Measurements from ENCODE around the gene DRC7.
"Not testable (repeated sequence)": the region's sequence is repeated elsewhere in the genome, so short reads cannot be mapped to it uniquely, and the experiment has no call there.

Gene DRC7

GRCh38 chr16:57711993-57712392, 17.4 kb downstream of the DRC7 start:
- DNase-seq (ENCODE audit: low spot score) = no peak

GRCh38 chr16:57712569-57712968, 18.0 kb downstream of the DRC7 start:
- not testable (repeated sequence) for DNase-seq (ENCODE audit: low spot score)

GRCh38 chr16:57713596-57713995, 19.0 kb downstream of the DRC7 start:
- no peak for DNase-seq (ENCODE audit: low spot score)

GRCh38 chr16:57714047-57714446, 19.4 kb downstream of the DRC7 start:
- DNase-seq (ENCODE audit: low spot score) = no peak

- peak; percentile 72 for DNase-seq (ENCODE audit: low spot score)
Measured at GRCh38 chr16:57720142-57720575, 25.6 kb downstream of the DRC7 start.

DNA sequence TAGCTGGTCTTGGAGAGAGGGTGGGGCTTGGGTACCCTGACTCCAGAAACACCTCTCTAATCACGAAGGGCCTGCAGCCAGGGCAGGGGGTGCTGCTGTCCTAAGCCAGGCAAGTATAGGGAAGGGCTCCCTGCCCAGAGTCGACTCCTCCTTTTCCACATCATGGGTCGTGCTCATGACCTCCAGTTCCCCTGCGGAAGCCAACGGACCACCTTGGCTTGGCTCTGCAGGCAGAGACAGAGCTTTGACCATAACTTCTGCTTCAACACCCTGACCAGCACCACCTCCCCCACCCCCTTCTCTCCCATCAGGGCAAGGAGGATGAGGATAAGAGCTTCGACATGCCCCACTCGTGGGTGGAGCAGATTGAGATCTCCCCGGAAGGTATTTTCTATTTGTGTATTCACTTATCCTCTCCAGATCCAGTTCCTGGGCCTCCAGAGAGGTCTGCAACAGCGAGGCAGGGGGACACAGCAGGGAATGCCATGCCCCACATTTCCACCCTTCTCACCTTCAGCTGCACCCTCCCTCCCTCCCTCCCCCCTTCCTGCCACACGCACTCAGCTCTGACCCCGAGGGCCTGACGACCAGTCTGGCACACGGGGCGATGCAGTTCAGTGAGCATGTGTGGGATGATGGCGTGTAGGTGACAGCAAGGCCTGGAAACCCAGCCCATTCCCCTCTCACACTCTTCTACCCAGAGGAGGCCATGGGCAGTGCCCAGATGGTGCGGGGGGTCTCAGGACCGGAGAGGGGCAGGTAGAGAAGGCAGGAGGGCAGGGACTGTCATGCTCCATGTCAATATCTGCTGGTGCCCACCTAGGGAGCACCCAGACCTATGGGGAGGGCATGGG, 27.0 kb downstream of the DRC7 start:
- DNase-seq (ENCODE audit: low spot score) = no peak

- DNase-seq (ENCODE audit: low spot score) = no peak
Measured at GRCh38 chr16:57722210-57722499, 27.5 kb downstream of the DRC7 start.

GRCh38 chr16:57722651-57723050, 28.0 kb downstream of the DRC7 start:
- DNase-seq (ENCODE audit: low spot score) = no peak

- no peak for DNase-seq (ENCODE audit: low spot score)
Measured at GRCh38 chr16:57723170-57723569, 28.6 kb downstream of the DRC7 start.

DNA sequence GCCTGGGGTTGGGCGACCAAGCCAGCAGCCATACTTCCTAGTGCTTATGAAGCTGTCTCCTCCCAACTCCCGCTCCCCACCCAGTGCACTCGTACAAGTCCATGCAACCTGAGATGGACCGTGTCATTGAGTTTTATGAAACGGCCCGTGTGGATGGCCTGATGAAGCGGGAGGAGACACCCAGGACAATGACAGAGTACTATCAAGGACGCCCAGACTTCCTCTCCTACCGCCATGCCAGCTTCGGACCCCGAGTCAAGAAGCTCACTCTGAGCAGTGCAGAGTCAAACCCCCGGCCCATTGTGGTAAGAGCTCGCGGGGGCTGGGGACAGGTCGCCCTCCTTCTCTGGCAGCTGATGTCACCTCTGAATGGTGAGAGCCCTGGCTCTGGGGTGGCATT, 29.9 kb downstream of the DRC7 start:
- DNase-seq (ENCODE audit: low spot score) = no peak

- peak; percentile 30 for DNase-seq (ENCODE audit: low spot score)
Measured at GRCh38 chr16:57725151-57725550, 30.5 kb downstream of the DRC7 start.

GRCh38 chr16:57725554-57725953, 30.9 kb downstream of the DRC7 start:
- no peak for DNase-seq (ENCODE audit: low spot score)

- DNase-seq (ENCODE audit: low spot score) = no peak
Measured at GRCh38 chr16:57725976-57726375, 31.4 kb downstream of the DRC7 start.

- DNase-seq (ENCODE audit: low spot score) = no peak
Measured at GRCh38 chr16:57726433-57726947, 31.9 kb downstream of the DRC7 start.

GRCh38 chr16:57727610-57728009, 33.0 kb downstream of the DRC7 start:
- no peak for DNase-seq (ENCODE audit: low spot score)

DNA sequence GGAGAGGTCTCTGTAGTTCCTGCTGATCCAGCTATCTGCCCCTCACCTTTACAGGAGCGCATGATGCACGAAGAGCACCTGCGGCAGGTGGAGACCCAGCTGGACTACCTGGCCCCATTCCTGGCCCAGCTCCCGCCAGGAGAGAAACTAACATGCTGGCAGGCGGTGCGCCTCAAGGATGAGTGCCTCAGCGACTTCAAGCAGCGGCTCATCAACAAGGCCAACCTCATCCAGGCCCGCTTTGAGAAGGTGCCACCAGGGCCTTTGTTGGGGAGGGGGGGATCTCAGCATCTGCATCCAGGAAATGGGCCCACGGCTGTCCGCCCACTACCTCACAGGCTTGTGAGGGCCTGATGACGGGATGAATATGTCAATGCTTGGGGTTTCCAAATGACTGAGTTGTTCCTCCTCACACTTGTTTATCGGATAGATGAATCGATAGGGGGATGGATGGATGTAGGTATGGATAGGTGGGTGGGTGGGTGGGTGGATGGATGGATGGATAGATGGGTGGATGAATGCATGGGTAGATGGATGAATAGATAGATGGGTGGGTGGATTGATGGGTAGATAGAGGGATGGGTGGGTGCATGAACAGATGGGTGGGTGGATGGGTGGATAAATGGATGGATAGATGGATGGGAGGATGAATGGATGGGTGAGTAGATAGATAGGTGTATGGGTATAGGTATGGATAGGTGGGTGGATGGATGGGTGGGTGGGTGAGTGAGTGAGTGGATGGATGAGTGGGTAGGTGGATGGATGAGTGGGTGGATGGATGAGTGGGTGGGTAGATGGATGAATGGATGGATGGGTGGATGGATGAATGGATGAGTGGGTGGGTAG, 34.0 kb downstream of the DRC7 start:
- DNase-seq (ENCODE audit: low spot score) = no peak

- DNase-seq (ENCODE audit: low spot score) = no peak
Measured at GRCh38 chr16:57729182-57729484, 34.5 kb downstream of the DRC7 start.

GRCh38 chr16:57729852-57730251, 35.2 kb downstream of the DRC7 start:
- not testable (repeated sequence) for DNase-seq (ENCODE audit: low spot score)

- no peak for DNase-seq (ENCODE audit: low spot score)
Measured at GRCh38 chr16:57730771-57731730, 36.4 kb downstream of the DRC7 start.

GRCh38 chr16:57732037-57732436, 37.4 kb downstream of the DRC7 start:
- peak; percentile 45 for DNase-seq (ENCODE audit: low spot score)

DNA sequence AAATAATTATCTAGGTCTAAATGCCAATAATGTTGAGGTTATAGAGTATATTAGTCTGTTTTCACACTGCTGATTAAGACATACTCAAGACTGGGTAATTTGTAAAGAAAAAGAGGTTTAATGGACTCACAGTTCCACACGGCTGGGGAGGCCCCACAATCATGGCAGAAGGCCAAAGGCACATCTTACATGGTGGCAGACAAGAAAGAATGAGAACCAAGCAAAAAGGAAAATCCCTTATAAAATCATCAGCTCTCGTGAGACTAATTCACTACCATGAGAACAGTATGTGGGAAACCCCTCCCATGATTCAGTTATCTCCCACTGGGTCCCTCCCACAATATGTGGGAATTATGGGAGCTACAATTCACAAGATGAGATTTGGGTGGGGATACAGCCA, 38.1 kb downstream of the DRC7 start:
- DNase-seq (ENCODE audit: low spot score) = no peak

- DNase-seq (ENCODE audit: low spot score) = no peak
Measured at GRCh38 chr16:57734308-57734924, 39.8 kb downstream of the DRC7 start.
